ENCODE measurements around the gene DNMBP. TPM values are rescaled to one million over a fixed set of nuclear protein-coding genes. Genes with fewer than 3 reads are reported as not detected.

DNMBP gene
- total RNA-seq, 1 experiment from 2014 or later: 8.5 TPM

DNA sequence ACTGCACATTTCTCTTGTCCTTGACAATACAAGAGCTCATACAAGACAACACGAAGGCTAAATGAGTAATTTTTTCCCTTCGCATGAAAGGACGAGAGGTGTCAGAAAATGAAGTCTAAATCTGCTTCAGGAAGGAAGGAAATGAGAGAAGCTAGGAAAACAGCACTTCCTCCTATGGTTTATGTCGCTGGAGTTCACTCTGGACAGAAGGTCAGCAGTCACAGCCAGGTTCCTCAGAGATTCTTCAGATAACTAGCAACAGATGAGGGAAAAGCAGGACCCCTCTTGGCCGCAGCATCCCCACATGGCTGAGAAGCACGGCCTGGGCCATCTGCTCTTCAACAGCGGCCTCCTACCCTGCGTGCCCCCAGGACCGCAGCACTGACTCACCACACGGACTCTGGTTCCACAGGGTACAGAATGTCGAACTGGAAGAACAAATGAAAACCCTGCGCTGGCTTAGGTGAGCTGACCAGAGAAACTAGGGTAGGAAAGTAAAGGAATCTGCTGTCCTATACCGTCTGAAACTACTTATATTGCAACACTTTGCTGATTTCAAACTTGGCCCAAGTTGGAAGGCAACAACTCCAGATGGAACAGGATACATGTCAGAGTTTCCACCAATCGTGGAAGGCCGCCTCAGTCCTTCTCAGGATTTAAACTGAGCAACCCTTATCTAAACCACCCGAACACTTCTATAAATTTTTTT is 26.3 kb downstream of the DNMBP start:
- no peak for DNase-seq
- no peaks in the 10 kb centered on the region for H3K27me3 ChIP-seq (ENCODE audit: control insufficient read depth, insufficient read depth, low read length)
- no peak overlapping the region for H3K4me3 ChIP-seq (ENCODE audit: insufficient read depth, low read depth, low read length)
- no peaks in the 10 kb centered on the region for H3K36me3 ChIP-seq (replicated peaks; ENCODE audit: control insufficient read depth, insufficient read depth, low read length)

DNA sequence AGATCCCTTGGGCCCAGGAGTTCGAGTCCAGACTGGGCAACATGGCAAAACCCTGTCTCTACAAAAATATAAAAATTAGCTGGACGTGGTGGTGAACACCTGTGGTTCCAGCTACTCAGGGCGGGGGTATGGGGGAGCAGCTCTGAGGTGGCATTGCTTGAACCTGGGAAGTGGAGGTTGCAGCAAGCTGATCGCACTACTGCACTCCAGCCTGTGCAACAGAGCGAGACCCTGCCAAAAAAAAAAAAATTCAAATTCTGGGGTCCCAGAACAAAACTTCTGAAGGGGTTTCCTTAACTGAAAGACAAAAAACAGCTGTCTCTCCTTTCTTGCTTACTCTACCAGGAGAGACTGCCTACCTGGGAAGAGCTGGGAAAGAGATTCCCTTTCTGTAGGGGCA is 27.0 kb downstream of the DNMBP start:
- Histone ChIP-seq H3K4me3 (ENCODE audit: insufficient read depth, low read depth, low read length) (no peak overlapping the region), H3K27me3 (ENCODE audit: control insufficient read depth, insufficient read depth, low read length) (no peaks in the 10 kb centered on the region), H3K36me3 (replicated peaks; ENCODE audit: control insufficient read depth, insufficient read depth, low read length) (no peaks in the 10 kb centered on the region)
- DNase-seq: no peak

DNA sequence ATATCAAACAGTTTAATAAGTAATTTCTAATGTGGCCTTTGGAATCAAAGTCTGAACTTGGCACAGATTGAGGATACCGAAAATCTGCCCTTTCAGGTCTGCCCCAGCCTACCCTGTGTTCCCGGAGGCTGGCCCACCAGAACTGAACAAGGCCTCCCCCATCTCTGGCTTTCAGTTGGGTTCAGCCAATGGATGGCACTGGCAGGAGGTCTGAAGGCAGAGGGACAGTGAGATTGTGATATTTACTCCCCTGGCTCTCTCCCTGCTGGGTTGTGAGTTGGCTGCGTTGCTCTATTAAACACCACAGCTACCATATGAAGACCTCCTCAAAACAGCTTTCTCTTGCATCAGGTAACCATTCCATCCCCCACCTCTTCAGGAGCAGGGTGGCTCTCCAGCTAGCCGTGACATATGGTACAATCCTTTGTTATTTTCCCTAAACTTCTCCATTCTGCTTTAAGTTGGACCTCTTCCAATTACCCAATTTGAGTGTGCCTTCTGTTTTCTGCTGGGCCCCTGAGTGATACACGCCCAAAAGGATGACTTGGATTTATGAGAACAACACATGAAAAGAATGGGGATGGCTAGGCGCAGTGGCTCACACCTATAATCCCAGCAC is 28.1 kb downstream of the DNMBP start:
- DNase-seq: no peak
- no peaks in the 10 kb centered on the region for H3K27me3 ChIP-seq (ENCODE audit: control insufficient read depth, insufficient read depth, low read length)

DNA sequence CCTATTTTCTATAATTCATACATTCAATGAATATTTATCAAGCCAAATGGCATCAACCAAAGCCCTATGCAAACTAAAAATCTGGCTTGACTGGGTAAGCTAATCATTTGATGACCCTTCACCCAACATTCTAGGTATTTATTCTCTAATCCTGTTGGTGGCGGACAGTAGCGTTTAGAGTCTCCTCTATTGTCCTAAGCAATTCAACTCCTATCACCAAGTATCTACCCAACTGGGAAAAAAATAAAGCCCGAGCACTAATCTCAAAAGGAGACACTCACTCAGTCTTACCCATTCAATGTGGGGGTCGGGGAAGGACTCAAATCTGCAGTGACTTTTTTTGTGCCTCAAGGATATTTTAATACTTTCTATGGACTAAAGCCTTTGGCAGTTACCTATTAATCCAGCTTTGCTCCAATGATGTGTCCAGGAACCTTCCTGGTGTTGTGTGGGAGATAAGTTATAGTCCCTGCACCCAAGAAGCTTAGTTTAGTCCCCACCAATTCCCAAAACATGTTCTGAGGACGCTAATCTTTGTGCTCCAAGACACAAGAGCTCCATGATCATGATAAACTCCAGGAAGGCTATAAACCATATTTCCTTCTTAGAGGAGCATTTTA is 30.6 kb downstream of the DNMBP start:
- no peaks in the 10 kb centered on the region for H3K36me3 ChIP-seq (replicated peaks; ENCODE audit: control insufficient read depth, insufficient read depth, low read length)
- H3K4me3 ChIP-seq (ENCODE audit: insufficient read depth, low read depth, low read length): no peak overlapping the region
- no peak for DNase-seq
- H3K27me3 ChIP-seq (ENCODE audit: control insufficient read depth, insufficient read depth, low read length): no peaks in the 10 kb centered on the region

More for the DNA sequence above, 28.1 kb downstream of the DNMBP start:
- Histone ChIP-seq H3K4me3 (ENCODE audit: insufficient read depth, low read depth, low read length) (no peak overlapping the region), H3K36me3 (replicated peaks; ENCODE audit: control insufficient read depth, insufficient read depth, low read length) (no peaks in the 10 kb centered on the region)

DNA sequence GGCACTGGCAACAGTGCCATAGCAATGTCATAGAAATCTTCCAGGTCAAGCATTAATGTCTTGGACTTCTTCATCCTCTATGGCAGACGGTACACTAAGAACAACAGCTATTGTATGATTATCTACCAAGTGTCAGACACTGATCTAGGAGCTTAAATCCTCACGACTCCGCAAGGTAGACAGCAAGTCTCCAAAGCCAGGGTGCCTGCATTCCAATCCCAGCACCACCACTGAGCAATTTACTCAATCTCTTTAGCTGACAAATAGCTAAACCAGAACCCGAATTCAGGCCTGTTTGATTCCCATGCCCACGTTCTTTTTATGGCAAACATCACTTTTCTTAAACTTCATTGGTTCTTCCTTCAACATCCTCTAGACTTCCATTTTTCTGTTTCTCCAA is 31.8 kb downstream of the DNMBP start:
- H3K27me3 ChIP-seq (ENCODE audit: control insufficient read depth, insufficient read depth, low read length): no peaks in the 10 kb centered on the region
- no peak overlapping the region for H3K4me3 ChIP-seq (ENCODE audit: insufficient read depth, low read depth, low read length)
- H3K36me3 ChIP-seq (replicated peaks; ENCODE audit: control insufficient read depth, insufficient read depth, low read length): no peaks in the 10 kb centered on the region
- no peak for DNase-seq

DNA sequence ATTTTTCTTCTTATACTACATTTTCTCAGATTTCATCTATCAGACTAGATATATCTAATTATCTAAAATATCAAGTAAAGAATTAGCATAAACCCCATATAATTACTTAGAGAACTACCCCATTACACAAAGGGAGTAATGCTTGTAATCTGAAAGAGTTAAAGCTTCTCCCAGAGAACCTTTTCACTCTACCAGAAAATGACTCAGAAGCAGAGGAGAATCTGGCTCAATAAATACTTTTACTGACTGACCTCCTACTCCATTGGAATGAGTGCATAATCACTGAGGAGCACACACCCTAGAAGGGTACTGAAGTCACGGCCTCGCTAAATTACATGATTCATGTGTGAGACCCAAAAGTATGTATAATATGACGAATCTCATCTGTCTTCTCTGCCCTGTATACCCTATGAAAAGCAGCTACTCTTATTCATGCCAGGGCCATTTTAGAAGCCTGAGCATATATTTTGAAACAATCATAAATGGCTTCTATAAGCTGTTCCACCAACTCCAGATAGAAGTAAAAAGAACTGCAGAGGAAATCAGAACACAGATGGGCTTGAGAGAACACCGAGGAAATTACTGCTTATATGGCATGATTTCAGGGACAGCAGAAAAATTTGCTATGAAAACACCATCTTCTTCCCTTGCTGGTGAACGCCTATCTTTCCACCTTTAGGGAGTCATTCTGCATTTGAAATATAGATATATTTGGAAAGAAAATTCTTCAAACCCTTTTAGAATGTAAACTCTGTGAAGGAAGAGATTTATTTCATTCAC is 32.7 kb downstream of the DNMBP start:
- Histone ChIP-seq H3K4me3 (ENCODE audit: insufficient read depth, low read depth, low read length) (no peak overlapping the region), H3K36me3 (replicated peaks; ENCODE audit: control insufficient read depth, insufficient read depth, low read length) (no peaks in the 10 kb centered on the region), H3K27me3 (ENCODE audit: control insufficient read depth, insufficient read depth, low read length) (no peaks in the 10 kb centered on the region)
- DNase-seq: no peak

DNA sequence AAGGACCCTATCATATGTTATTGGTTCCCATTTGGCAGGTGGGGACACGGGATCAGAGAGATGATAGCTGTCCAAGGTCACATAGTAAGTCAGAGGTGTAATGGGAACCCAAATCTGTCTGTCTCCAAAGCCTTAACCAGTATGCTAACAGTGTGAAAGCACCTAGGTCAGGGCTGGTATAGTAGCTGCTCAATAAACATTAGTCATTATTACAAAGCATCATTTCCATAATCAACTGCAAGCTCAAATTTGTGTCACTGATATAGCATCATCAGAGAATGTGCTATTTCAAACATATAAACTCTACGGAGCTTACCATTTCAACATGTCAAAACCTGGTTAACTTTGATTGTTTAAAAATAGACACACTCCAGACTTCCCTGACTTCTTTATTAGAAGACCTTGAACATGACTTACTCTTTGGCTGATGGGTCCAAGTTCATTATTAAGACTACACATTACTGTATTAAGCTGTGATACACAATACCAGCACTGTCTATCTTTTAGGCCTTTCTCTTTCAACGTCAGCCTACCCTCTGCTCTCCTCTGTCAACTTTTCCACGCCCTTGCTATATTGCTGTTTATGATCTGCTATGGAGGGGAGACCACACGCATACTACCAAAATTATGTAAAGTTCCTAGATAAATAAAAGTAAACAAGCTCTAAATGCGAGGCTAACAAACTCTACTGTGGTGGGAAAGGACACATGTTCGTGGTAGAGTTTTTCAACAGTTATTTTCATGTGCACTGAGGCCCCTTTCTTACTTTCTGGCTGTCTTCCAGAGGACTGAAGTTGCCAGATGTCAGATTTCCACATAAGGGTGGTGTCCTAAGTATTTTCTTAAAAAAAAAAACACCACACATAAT is 33.6 kb downstream of the DNMBP start:
- Histone ChIP-seq H3K4me3 (ENCODE audit: insufficient read depth, low read depth, low read length) (no peak overlapping the region), H3K27me3 (ENCODE audit: control insufficient read depth, insufficient read depth, low read length) (no peaks in the 10 kb centered on the region), H3K36me3 (replicated peaks; ENCODE audit: control insufficient read depth, insufficient read depth, low read length) (no peaks in the 10 kb centered on the region)
- no peak for DNase-seq

DNA sequence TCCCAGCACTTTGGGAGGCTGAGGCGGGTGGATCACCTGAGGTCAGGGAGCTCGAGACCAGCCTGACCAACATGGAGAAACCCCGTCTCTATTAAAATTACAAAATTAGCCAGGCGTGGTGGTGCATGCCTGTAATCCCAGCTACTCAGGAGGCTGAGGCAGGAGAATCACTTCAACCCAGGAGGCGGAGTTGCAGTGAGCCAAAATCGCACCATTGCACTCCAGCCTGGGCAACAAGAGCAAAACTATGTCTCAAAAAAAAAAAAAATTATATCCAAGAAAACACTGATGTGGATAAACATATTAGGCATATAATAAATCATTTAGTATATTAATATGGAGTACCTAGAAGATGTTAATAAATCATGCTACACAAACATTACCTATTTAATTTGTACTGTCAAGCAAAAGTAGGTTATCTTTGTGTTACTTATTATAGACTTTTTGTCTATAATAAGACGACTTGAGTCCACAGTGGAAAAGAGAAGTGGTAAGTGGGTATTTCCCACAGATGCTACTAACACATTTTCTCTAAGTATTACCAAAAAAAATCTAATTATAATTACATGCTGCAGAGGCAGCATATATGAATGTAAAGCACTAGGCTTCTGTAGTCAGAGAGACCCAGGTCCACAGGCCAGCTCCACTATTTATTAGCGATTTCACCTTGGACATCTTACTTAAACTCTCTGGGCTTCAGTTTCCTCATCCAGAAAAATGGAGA is 34.5 kb downstream of the DNMBP start:
- no peaks in the 10 kb centered on the region for H3K36me3 ChIP-seq (replicated peaks; ENCODE audit: control insufficient read depth, insufficient read depth, low read length)
- no peaks in the 10 kb centered on the region for H3K27me3 ChIP-seq (ENCODE audit: control insufficient read depth, insufficient read depth, low read length)
- no peak for DNase-seq

DNA sequence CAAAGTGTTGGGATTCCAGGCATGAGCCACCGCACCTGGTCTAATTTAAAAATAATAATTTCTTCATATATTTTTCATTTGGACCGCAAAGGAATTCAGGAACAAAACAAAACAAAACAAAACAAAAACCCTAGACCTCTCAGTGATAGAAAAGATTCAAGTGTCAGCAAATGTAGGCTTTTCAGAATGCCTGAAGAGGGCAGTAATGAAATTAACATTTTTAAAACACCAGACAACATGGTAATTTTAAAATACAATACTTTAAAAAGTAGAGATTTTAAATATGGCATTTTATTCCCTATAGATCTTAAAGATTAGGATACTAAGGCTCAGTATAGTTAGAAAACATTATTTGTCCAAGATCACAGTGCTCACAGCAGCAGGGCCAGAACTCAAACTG is 36.6 kb downstream of the DNMBP start:
- no peak overlapping the region for H3K4me3 ChIP-seq (ENCODE audit: insufficient read depth, low read depth, low read length)
- H3K27me3 ChIP-seq (ENCODE audit: control insufficient read depth, insufficient read depth, low read length): no peaks in the 10 kb centered on the region
- no peak for DNase-seq
- H3K36me3 ChIP-seq (replicated peaks; ENCODE audit: control insufficient read depth, insufficient read depth, low read length): no peaks in the 10 kb centered on the region; the same call in 1 of the 2 replicates

More for the DNA sequence above, 34.5 kb downstream of the DNMBP start:
- no peak overlapping the region for H3K4me3 ChIP-seq (ENCODE audit: insufficient read depth, low read depth, low read length)

DNA sequence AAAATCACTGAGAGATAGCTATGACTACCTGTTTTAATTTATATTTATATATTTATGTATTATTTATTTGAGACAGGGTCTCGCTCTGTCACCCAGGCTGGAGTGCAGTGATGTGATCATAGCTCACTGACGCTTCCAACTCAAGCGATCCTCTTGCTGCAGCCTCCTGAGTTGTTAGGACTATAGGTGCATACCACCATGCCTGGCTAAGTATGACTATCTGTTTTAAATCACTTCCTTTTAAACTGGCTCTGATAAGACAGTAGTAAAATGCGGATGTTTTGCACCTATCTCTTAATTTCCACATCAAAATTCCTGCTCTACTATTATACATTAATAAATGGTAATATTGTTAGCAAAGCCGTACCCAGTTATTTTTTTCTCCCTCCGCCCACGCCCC is 41.8 kb downstream of the DNMBP start:
- H3K36me3 ChIP-seq (replicated peaks; ENCODE audit: control insufficient read depth, insufficient read depth, low read length): no peaks in the 10 kb centered on the region; the same call in 1 of the 2 replicates
- no peak for DNase-seq
- H3K27me3 ChIP-seq (ENCODE audit: control insufficient read depth, insufficient read depth, low read length): no peaks in the 10 kb centered on the region
- no peak overlapping the region for H3K4me3 ChIP-seq (ENCODE audit: insufficient read depth, low read depth, low read length)

DNA sequence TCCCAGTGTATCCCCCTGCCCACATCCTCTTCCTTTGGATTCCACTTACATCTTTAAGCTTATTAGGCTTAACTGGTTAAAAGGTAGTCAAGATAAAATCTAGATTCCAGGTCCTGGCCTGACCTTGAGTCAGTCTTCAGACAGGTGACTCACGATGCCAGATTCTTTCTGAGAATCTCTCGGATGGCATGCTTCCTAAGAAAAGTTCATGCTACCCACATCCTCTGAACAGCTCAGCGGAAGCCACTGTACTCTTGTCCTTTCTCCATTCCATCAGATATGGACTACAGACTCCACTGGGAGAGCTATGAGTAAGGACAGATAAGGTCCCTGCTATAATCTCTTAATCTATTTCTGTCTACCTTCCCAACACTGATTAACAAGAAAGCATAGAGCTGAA is 43.4 kb downstream of the DNMBP start:
- Histone ChIP-seq H3K4me3 (ENCODE audit: insufficient read depth, low read depth, low read length) (no peak overlapping the region), H3K36me3 (replicated peaks; ENCODE audit: control insufficient read depth, insufficient read depth, low read length) (no peaks in the 10 kb centered on the region; the same call in 1 of the 2 replicates), H3K27me3 (ENCODE audit: control insufficient read depth, insufficient read depth, low read length) (no peaks in the 10 kb centered on the region)
- DNase-seq: no peak

DNA sequence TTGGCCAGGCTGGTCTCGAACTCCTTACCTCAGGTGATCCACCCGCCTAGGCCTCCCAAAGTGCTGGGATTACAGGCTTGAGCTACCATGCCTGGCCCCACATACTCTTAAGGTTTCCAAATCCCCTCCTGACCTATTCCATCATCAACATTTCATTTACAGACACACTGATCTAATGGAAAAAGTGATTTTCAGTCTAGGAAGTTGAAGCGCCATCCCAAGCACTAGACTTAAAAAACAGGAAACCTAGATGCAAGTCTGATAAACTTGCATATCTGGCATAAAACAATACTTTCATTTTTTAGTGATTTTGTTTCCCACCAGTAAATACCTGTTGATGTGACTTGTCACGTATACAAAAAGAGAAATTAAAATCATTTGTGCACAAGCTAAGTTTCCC is 44.0 kb downstream of the DNMBP start:
- no peaks in the 10 kb centered on the region for H3K27me3 ChIP-seq (ENCODE audit: control insufficient read depth, insufficient read depth, low read length)
- DNase-seq: no peak
- H3K36me3 ChIP-seq (replicated peaks; ENCODE audit: control insufficient read depth, insufficient read depth, low read length): no peaks in the 10 kb centered on the region; the same call in 1 of the 2 replicates
- H3K4me3 ChIP-seq (ENCODE audit: insufficient read depth, low read depth, low read length): no peak overlapping the region

DNA sequence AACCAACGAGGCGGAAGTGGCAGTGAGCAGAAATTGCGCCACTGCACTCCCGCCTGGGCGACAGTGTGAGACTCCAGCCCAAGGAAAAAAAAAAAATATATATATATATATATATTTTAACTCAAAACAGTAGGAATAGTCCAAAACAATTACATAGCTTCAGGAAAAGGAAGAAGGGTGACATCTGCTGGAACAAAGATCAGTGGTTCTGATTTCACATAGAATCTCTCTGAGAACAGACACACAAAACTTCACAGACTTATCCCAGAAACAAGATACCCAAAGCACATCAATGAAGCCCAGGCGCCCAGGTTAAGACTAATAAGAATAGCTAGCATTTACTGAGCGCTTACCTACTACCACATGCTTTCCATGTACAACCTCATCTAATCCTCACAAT is 45.0 kb downstream of the DNMBP start:
- no peak overlapping the region for H3K4me3 ChIP-seq (ENCODE audit: insufficient read depth, low read depth, low read length)
- H3K27me3 ChIP-seq (ENCODE audit: control insufficient read depth, insufficient read depth, low read length): no peaks in the 10 kb centered on the region
- H3K36me3 ChIP-seq (replicated peaks; ENCODE audit: control insufficient read depth, insufficient read depth, low read length): no peaks in the 10 kb centered on the region; the same call in 1 of the 2 replicates
- no peak for DNase-seq
